IPS-15b (cell line): Measurements from ENCODE around the gene ENTPD6.
"Not testable (repeated sequence)": the region's sequence is repeated elsewhere in the genome, so short reads cannot be mapped to it uniquely, and the experiment has no call there.

Experiments
- H3K27me3 ChIP-seq: one replicate; pipeline ENCODE4 v1.6.1; 2013; ENCODE audit warnings: low read length; ENCODE audit not compliant: control insufficient read depth, insufficient read depth
- H3K36me3 ChIP-seq: one replicate; pipeline ENCODE4 v1.6.1; 2013; ENCODE audit warnings: low read length; ENCODE audit not compliant: control insufficient read depth, insufficient read depth
- H3K4me1 ChIP-seq: one replicate; pipeline ENCODE4 v1.6.1; 2013; ENCODE audit warnings: mild to moderate bottlenecking, low read length; ENCODE audit not compliant: control insufficient read depth, insufficient read depth
- H3K4me3 ChIP-seq: one replicate; pipeline ENCODE4 v1.5.1; 2013; ENCODE audit warnings: low read depth, low read length
- H3K9ac ChIP-seq: one replicate; pipeline ENCODE4 v1.6.1; 2013; ENCODE audit warnings: low read depth, mild to moderate bottlenecking, low read length
- H3K9me3 ChIP-seq: one replicate; pipeline ENCODE4 v1.6.1; 2013; ENCODE audit warnings: mild to moderate bottlenecking, low read length; ENCODE audit not compliant: control insufficient read depth, insufficient read depth

The ENTPD6 gene

DNA sequence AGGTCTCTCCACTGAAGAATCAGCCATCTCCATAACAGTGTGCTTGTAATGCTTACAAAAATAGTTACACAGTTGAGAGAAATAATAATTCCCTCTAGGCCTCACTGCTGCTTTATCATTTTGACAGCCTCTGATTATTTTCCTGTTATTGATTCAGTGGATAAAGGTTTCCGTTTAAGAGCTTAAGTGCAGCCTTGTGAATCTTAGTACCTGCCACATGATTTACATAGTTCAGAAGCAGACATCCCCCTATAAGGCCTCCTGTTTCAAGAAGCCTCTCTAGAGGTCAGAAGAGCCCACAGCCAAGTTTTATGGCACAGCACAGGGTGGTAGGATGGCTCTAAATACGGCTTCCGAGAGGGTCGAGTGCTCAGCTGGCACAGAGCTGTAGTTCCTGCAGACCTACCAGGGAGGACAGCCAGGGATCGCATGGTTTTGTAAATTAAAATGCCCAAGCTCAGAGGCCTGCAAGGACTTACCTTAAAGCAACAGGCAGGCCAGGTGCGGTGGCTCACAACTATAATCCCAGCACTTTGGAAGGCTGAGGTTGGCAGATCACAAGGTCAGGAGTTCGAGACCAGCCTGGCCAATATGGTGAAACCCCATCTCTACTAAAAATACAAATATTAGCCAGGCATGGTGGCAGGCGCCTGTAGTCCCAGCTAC, 34.8 kb downstream of the ENTPD6 start:
- Histone ChIP-seq H3K36me3 (peaks cover 13% of the 10 kb centered on the region), H3K4me3 (no peak overlapping the region), H3K4me1 (peaks cover 3% of the 10 kb centered on the region), H3K9me3 (no peaks in the 10 kb centered on the region), H3K9ac (no peak overlapping the region), H3K27me3 (no peaks in the 10 kb centered on the region)

DNA sequence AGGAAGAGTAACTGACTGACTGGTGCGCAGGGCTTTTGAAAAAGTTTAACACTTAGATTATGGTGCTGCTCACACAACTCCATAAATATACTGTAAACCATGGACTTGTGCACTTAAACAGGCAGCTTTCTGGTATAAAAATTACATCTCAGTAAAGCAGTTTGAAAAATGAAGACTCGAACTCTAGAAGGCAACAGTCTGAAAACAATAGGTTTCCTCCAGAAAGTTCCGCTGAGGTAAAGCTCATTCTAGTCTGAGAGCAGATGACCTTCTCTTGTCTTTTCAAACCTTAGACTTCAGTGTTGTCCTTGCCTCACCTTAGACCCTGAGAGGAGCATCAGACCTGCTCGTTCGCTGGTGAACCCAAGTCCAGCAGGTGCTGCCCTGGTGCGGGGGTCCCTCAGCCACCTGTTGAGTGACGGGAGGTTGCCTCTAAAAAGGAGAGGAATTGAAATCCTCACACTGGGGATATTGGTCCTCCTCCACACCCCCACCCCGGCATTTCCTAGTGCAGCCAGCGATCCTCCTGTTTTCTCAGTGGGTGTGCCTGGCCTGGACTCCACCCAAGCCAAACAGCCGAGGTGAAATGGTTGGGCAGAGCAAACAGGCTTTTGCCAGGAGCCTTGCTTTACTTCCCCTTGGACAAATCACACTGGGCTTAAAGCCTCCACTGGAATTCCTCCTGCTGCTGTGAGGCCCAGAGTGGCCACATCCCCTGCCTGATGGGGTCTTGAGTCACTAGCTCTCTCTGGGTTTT, 37.7 kb downstream of the ENTPD6 start:
- Histone ChIP-seq H3K4me1 (peaks cover 3% of the 10 kb centered on the region), H3K36me3 (no peaks in the 10 kb centered on the region)

GRCh38 chr20:25234009-25234849, 38.7 kb downstream of the ENTPD6 start:
- not testable (repeated sequence) for H3K36me3 ChIP-seq, H3K9me3 ChIP-seq, H3K4me3 ChIP-seq, H3K27me3 ChIP-seq, H3K4me1 ChIP-seq, H3K9ac ChIP-seq

More for the DNA sequence above, 37.7 kb downstream of the ENTPD6 start:
- Histone ChIP-seq H3K27me3 (no peaks in the 10 kb centered on the region), H3K9me3 (no peaks in the 10 kb centered on the region), H3K9ac (no peak overlapping the region), H3K4me3 (no peak overlapping the region)

DNA sequence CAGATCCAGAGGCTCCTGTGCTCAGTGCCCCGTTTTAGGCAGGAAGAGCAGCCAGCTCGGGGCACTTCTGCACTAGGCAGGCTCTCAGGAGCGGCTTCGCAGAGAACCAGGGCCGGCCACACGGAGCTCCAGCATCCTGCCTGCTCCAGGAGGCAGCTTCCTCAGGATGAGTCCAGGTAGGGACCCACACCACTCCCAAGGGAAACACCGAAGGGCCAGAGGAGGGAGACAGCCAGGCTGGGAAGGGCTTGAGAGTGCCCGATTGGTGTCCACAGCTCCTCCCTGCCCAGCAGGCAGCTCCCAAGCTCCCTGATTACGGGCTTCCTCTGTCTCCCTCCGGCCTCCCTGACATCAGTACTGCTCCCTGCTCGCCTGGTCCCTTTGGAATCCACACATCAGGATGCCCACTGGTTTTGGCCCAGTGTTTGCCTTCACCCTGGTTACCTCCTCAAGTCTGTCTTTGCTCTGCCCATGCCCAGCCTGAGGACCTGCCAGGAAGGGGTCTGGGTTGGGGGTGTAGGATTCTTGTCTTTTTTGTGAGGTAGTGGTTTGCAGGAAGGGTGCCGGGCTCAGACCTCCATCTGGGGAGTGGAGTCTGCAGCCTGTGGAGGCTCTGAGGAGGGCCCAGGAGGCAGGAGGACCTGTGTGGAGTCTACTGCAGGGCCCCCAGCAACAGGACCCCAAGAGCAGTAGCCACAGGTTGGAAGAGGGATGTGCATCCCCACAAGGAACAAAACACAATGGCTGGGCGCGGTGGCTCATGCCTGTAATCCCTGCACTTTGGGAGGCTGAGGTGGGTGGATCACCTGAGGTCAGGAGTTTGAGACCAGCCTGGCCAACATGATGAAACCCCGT, 41.2 kb downstream of the ENTPD6 start:
- Histone ChIP-seq H3K36me3 (no peaks in the 10 kb centered on the region), H3K27me3 (no peaks in the 10 kb centered on the region), H3K9me3 (no peaks in the 10 kb centered on the region), H3K9ac (no peak overlapping the region), H3K4me1 (peaks cover 3% of the 10 kb centered on the region), H3K4me3 (no peak overlapping the region)

GRCh38 chr20:25237610-25238318, 42.3 kb downstream of the ENTPD6 start:
- no peak overlapping the region for H3K4me3 ChIP-seq
- no peaks in the 10 kb centered on the region for H3K9me3 ChIP-seq
- no peaks in the 10 kb centered on the region for H3K36me3 ChIP-seq
- H3K9ac ChIP-seq: no peak overlapping the region
- H3K4me1 ChIP-seq: peaks cover 3% of the 10 kb centered on the region
- H3K27me3 ChIP-seq: no peaks in the 10 kb centered on the region

- H3K9me3 ChIP-seq: no peaks in the 10 kb centered on the region
- H3K27me3 ChIP-seq: no peaks in the 10 kb centered on the region
- H3K4me3 ChIP-seq: no peak overlapping the region
- no peaks in the 10 kb centered on the region for H3K4me1 ChIP-seq
- H3K9ac ChIP-seq: no peak overlapping the region
- H3K36me3 ChIP-seq: no peaks in the 10 kb centered on the region
Measured at GRCh38 chr20:25238319-25239037, 43.0 kb downstream of the ENTPD6 start.

DNA sequence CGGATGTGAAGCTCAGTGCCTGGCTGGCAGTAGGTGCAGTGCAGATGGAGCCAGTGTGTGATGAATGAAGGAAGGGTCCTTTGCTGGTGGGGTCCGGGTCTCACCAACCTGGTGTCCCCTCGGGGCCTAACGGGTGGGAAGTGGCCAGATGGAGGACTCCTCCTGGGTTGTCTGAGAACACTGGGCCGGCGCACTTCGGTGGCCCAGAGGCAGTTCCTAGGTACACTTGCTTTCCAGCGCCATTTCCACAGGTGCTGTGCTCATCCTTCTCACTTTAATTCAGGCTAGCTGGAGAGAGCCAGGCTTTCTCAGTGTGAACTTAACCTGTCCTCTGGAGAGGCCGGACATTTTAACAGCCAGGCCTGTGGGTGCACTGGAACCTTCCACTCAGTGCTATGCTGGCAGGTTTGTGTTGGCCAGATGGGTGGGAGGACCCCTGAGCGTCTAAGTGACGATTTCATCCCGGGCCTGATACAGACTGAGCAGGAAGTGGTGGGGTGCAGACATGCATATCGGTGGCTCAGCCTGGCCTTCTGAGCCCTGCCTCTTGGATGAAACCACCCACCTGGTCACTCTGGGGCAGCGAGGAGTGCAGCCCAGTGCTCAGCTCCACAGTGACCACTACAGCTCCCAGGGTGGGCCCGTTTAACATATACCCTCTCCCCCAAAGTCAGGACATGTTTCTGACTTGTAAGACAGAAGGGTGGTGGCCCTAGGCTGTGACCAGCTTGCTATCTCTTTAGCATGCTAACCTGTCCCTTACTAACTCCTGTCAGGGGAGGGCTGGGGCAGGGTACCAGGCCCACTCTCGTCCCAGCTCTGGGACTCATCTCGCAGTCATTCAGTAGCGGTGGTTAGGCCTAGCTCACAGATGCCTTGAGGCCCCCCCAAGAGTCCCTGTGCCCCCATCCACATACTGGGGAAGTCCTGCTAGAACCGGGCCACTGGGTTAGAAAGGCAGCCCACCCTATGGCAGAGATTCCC, 44.2 kb downstream of the ENTPD6 start:
- Histone ChIP-seq H3K4me3 (no peak overlapping the region), H3K9me3 (no peaks in the 10 kb centered on the region), H3K4me1 (no peaks in the 10 kb centered on the region), H3K27me3 (no peaks in the 10 kb centered on the region), H3K9ac (no peak overlapping the region), H3K36me3 (no peaks in the 10 kb centered on the region)

GRCh38 chr20:25240851-25241658, 45.5 kb downstream of the ENTPD6 start:
- not testable (repeated sequence) for H3K27me3 ChIP-seq, H3K4me1 ChIP-seq, H3K9me3 ChIP-seq, H3K9ac ChIP-seq, H3K4me3 ChIP-seq, H3K36me3 ChIP-seq

DNA sequence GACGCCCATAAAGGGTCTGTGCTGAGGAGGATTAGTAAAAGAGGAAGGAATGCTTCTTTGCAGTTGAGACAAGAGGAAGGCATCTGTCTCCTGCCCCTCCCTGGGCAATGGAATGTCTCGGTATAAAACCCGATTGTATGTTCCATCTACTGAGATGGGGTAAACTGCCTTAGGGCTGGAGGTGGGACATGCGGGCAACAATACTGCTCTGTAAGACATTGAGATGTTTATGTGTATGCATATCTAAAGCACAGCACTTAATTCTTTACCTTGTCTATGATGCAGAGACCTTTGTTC, 46.1 kb downstream of the ENTPD6 start:
- H3K27me3 ChIP-seq, H3K36me3 ChIP-seq, H3K4me3 ChIP-seq, H3K9ac ChIP-seq, H3K9me3 ChIP-seq, H3K4me1 ChIP-seq: not testable (repeated sequence)
